Endothelial cell of umbilical vein (primary cell): Measurements from ENCODE around the gene LRCH1. TPM values are rescaled to one million over a fixed set of nuclear protein-coding genes. Genes with fewer than 3 reads are reported as not detected.

ENCODE experiments used
- BruUV-seq: library from RNA; stranded (reverse); fragments of 400-500 nt; replicated peaks from 2 replicates; lab custom pipeline; 2021; lab: Mats Ljungman, UMichigan
- CTCF ChIA-PET: fragments of 300-600, 350-600 bp; sonication (Branson Sonifier 250); formaldehyde crosslinking; loops from one replicate; lab custom pipeline; 2021; ENCODE audit warnings: antibody characterized with exemption, inconsistent platforms; lab: Charles Lee
- POLR2A ChIA-PET: fragments of 300-600, 350-600 bp; sonication (Branson Sonifier 250); formaldehyde crosslinking; loops from one replicate; lab custom pipeline; 2021; ENCODE audit warnings: antibody characterized with exemption, inconsistent platforms; lab: Charles Lee
- DNase-seq: peaks from one replicate; pipeline ENCODE4 v3.0.0-alpha.2; 2011; ENCODE audit warnings: low read depth, low spot score
- FAIRE-seq: peaks from 2 replicates; lab custom pipeline; 2011; peaks lifted over from hg19 to GRCh38; lab: Jason Lieb, UNC
- H2AFZ ChIP-seq: 2 replicates; pipeline ENCODE4 v1.6.0; 2012; ENCODE audit warnings: low read depth, low read length, control low read depth, inconsistent platforms
- H3K27ac ChIP-seq: 2 replicates; pipeline ENCODE4 v1.5.1; 2011; ENCODE audit warnings: low read depth, mild to moderate bottlenecking, control low read depth, low read length, moderate library complexity; ENCODE audit not compliant: insufficient read depth
- H3K27me3 ChIP-seq, 2 experiments: 2 replicates each; pipeline versions ENCODE4 v1.6.0 to v1.6.1; 2011; ENCODE audit warnings: low read length in 2 of 2, mixed read lengths in 1 of 2; ENCODE audit not compliant: control insufficient read depth in 2 of 2, insufficient read depth in 2 of 2
- H3K36me3 ChIP-seq, 2 experiments: 2 replicates in 1 of 2; 3 replicates in 1 of 2; pipeline ENCODE4 v1.5.1; 2011; ENCODE audit warnings: low read length in 2 of 2, mild to moderate bottlenecking in 1 of 2, moderate library complexity in 1 of 2; ENCODE audit not compliant: control insufficient read depth in 2 of 2, insufficient read depth in 2 of 2; ENCODE audit errors: extremely low read depth in 1 of 2
- H3K4me1 ChIP-seq: 3 replicates; pipeline ENCODE4 v1.5.1; 2011; ENCODE audit warnings: mild to moderate bottlenecking, low read length; ENCODE audit not compliant: control insufficient read depth, insufficient read depth; ENCODE audit errors: extremely low read depth
- H3K4me2 ChIP-seq: 2 replicates; pipeline ENCODE4 v1.6.1; 2011; ENCODE audit warnings: low read length, control low read depth, mixed read lengths; ENCODE audit not compliant: insufficient read depth
- H3K4me3 ChIP-seq, 3 experiments: fragments of 200-600 bp in 1 of 3; sonication (generic), shearing (Covaris generic) in 1 of 3; replicated peaks in 1 of 3; 2 replicates each; pipeline ENCODE4 v1.5.1; 2011 to 2016; ENCODE audit warnings: control low read depth in 3 of 3, low read length in 3 of 3, mild to moderate bottlenecking in 2 of 3, inconsistent platforms in 1 of 3, low read depth in 1 of 3, moderate library complexity in 1 of 3; ENCODE audit not compliant: insufficient read depth in 1 of 3
- H3K79me2 ChIP-seq: 2 replicates; pipeline ENCODE4 v1.6.0; 2012; ENCODE audit warnings: low read length, inconsistent platforms; ENCODE audit not compliant: control insufficient read depth, insufficient read depth
- H3K9ac ChIP-seq: replicated peaks from 2 replicates; pipeline ENCODE3; 2011; ENCODE audit warnings: low read length, control low read depth; ENCODE audit not compliant: insufficient read depth; ENCODE audit errors: extremely low read depth
- H3K9me1 ChIP-seq: replicated peaks from 3 replicates; pipeline ENCODE4 v1.6.0; 2011; ENCODE audit warnings: mild to moderate bottlenecking, low read length; ENCODE audit not compliant: control insufficient read depth, insufficient read depth; ENCODE audit errors: extremely low read depth
- H3K9me3 ChIP-seq: replicated peaks from 2 replicates; pipeline ENCODE4 v1.5.1; 2012; ENCODE audit warnings: low read length, inconsistent platforms; ENCODE audit not compliant: control insufficient read depth, insufficient read depth
- H4K20me1 ChIP-seq: replicated peaks from 2 replicates; pipeline ENCODE3; 2011; ENCODE audit warnings: mild to moderate bottlenecking, low read length; ENCODE audit not compliant: control insufficient read depth, insufficient read depth; ENCODE audit errors: extremely low read depth
- EZH2 ChIP-seq: IDR thresholded peaks from 2 replicates; pipeline ENCODE4 v1.6.1; 2012; ENCODE audit warnings: borderline replicate concordance, low read depth, mild to moderate bottlenecking, moderate library complexity, low read length, inconsistent platforms; ENCODE audit not compliant: severe bottlenecking
- GATA2 ChIP-seq: IDR thresholded peaks from 2 replicates; pipeline ENCODE4 v1.7.0; 2011; ENCODE audit warnings: low read depth, mild to moderate bottlenecking, moderate library complexity, mixed read lengths, low read length; ENCODE audit not compliant: insufficient read length, insufficient read depth
- JUN ChIP-seq: IDR thresholded peaks from 2 replicates; pipeline ENCODE4 v1.6.1; 2011; ENCODE audit warnings: borderline replicate concordance, low read depth; ENCODE audit not compliant: insufficient read length, insufficient read depth
- MYC ChIP-seq: IDR thresholded peaks from one replicate; pipeline ENCODE4 v1.6.1; 2011; ENCODE audit warnings: mild to moderate bottlenecking, low read depth, low read length
- POLR2A ChIP-seq: IDR thresholded peaks from 2 replicates; pipeline ENCODE4 v1.6.1; 2012; ENCODE audit warnings: low read depth, mild to moderate bottlenecking, control low read depth, low read length
- POLR2AphosphoS5 ChIP-seq: IDR thresholded peaks from 2 replicates; pipeline ENCODE4 v1.6.1; 2012; ENCODE audit warnings: low read depth, mild to moderate bottlenecking, control low read depth, low read length, moderate library complexity; ENCODE audit not compliant: insufficient read depth
- dilution Hi-C: fragments of 300-500 bp; cut with MboI; formaldehyde crosslinking; loops from one replicate; pipeline ENCODE4 v1.15.0; 2019; ENCODE audit warnings: low sequenced_read_pairs; ENCODE audit not compliant: extremely low pct_ligation_motif_present
- intact Hi-C: fragments of 100-400 bp; cut with micrococcal nuclease; formaldehyde crosslinking; loops from one replicate; pipeline ENCODE4 v1.10.0; 2022
- polyA plus RNA-seq, 4 experiments: library from polyadenylated mRNA; depleted of rRNA in 3 of 4; stranded (reverse) in 3 of 4; unstranded in 1 of 4; fragments of >200 nt; gene quantifications; 2 replicates each; pipeline versions ENCODE4 v1.2.1 to v1.2.3, GENCODE V29; 2011 to 2012; ENCODE audit warnings: missing spikeins in 1 of 4
- total RNA-seq: library from RNA; stranded (reverse); gene quantifications from 2 replicates; pipeline ENCODE4 v1.2.3, GENCODE V29; 2021
- TF ChIP-seq, protein P1 (sequence below), 2 donors: IDR thresholded peaks; 1 replicate in 1 of 2; 2 replicates in 1 of 2; pipeline ENCODE4 v1.5.1; 2011; ENCODE audit warnings: low read length in 2 of 2, mild to moderate bottlenecking in 2 of 2, moderate library complexity in 2 of 2, control low read depth in 1 of 2, inconsistent platforms in 1 of 2, low read depth in 1 of 2; ENCODE audit not compliant: insufficient read depth in 1 of 2; ENCODE audit errors: extremely low read depth in 1 of 2

The LRCH1 gene
- total and polyA plus RNA-seq, 2 donors (not counting 3 experiments of a cell fraction or from before 2014, with no cell fraction given): 5.4 to 16.5 TPM

DNA sequence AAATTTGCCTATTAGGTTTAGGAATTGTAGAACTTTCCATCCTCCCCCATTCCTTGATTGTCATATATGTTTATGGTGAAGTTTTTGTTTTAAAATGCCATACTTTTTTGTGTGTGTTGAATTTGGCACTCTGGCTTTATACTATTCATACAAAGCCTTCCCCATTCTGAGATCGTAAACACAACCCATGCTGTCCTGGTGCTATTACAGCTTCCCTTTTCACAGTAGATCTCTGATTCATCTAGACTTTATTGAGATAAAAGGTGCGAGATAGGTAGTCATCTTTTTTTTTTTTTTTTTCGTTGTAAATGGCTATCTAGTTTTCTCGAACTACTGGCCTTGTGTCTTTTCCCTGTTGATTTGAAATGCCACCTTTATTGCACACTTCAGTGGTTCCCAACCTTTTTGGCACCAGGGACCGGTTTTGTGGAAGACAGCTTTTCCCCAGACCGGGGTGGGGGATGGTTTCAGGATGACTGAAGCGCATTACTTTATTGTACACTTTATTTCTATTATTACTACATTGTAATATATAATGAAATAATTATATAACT is 94.6 kb downstream of the LRCH1 start:
- TF ChIP-seq JUN (no peak), POLR2A (no peak), MYC (no peak), EZH2 (no peak), POLR2AphosphoS5 (no peak), GATA2 (no peak)
- TF ChIP-seq, protein P1, sequence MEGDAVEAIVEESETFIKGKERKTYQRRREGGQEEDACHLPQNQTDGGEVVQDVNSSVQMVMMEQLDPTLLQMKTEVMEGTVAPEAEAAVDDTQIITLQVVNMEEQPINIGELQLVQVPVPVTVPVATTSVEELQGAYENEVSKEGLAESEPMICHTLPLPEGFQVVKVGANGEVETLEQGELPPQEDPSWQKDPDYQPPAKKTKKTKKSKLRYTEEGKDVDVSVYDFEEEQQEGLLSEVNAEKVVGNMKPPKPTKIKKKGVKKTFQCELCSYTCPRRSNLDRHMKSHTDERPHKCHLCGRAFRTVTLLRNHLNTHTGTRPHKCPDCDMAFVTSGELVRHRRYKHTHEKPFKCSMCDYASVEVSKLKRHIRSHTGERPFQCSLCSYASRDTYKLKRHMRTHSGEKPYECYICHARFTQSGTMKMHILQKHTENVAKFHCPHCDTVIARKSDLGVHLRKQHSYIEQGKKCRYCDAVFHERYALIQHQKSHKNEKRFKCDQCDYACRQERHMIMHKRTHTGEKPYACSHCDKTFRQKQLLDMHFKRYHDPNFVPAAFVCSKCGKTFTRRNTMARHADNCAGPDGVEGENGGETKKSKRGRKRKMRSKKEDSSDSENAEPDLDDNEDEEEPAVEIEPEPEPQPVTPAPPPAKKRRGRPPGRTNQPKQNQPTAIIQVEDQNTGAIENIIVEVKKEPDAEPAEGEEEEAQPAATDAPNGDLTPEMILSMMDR (IDR thresholded peaks at IDR 0.05; ENCODE audit: extremely low read depth in 1 of 2, insufficient read depth in 1 of 2, low read depth in 1 of 2, low read length in 2 of 2): no peak
- Histone ChIP-seq H3K9me1 (no peaks in the 10 kb centered on the region), H3K27ac (no peak overlapping the region), H2AFZ (no peak overlapping the region), H3K79me2 (peaks cover 20% of the 10 kb centered on the region), H3K27me3 (no peaks in the 10 kb centered on the region), H3K9me3 (no peaks in the 10 kb centered on the region), H3K4me3 (no peak overlapping the region), H3K36me3 (no peaks in the 10 kb centered on the region), H3K4me1 (peaks cover 3% of the 10 kb centered on the region), H3K9ac (no peak overlapping the region), H3K4me2 (no peak overlapping the region), H4K20me1 (no peaks in the 10 kb centered on the region)
- POLR2A ChIA-PET: no interaction called here
- intact Hi-C loops (no loop called here), dilution Hi-C loops (no loop called here)
- DNase-seq (no peak), FAIRE-seq (no peak)
- BruUV-seq: no TSS peak
- CTCF ChIA-PET: interaction anchor here (0.6 to 0.8 kb wide), 2 partner anchors 16 to 1303 kb away, joined by 3 read pairs; no protein-coding TSS in a partner anchor
